HTERT RPE-1 (cell line): ENCODE data around the gene NUP214.
"Not testable (repeated sequence)": the region's sequence is repeated elsewhere in the genome, so short reads cannot be mapped to it uniquely, and the experiment has no call there.

Experiments
- in situ Hi-C: fragments of 300-500 bp; cut with MboI; formaldehyde crosslinking; loops from 4 replicates; pipeline ENCODE4 v1.14.3; 2020; ENCODE audit warnings: low sequenced_read_pairs

NUP214 gene

DNA sequence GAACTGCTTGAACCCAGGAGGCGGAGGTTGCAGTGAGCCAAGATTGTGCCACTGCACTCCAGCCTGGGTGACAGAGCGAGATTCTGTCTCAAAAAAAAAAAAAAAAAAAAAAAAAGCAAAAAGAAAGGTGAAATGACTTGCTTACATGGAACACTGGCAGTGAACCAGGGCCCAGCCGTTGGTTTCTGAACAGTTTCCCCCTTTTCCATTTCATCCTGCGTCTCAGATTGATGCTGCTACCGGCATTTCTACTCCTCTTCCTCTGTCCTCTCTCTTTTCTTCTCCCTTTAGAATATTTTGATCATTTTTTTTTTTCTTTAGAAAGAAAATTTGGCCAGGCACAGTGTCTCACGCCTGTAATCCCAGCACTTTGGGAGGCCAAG lies 10.0 kb upstream of the NUP214 start:
- in situ Hi-C loops, result not testable (repeated sequence)

DNA sequence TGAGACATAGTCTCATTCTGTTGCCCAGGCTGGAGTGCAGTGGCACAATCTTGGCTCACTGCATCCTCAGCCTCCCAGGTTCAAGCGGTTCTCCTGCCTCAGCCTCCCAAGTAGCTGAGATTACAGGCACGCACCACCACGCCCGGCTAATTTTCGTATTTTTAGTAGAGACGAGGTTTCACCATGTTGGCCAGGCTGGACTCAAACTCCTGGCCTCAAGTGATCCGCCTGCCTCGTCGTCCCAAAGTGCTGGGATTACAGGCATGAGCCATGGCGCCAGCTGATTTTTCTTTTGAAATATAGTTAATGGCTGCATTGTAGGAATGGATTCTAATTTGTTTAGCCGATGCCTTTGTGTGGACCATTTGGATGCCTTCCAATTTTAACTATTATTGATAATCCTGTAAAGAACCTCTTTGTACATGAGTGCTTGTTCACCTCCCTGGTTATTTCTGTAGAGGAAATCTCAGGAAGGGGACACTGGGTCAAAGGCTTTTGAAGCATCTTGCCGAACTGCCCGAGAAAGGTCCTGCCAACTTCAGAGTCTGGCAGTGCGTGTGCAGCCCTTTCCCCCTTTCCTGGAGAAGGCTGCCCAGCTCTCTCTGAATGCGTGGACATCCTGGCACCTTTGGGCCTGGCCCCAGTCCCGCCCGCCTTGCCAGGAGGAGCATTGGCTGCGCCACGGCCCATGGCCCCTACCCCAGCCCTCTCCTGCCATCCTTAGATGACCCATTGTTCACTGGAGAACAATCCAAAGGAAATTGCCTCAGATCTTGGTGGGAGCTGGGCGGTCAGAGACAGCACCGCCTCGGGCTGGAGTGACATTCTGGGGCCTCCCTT lies 8.9 kb upstream of the NUP214 start:
- in situ Hi-C loops, result no loop called here

DNA sequence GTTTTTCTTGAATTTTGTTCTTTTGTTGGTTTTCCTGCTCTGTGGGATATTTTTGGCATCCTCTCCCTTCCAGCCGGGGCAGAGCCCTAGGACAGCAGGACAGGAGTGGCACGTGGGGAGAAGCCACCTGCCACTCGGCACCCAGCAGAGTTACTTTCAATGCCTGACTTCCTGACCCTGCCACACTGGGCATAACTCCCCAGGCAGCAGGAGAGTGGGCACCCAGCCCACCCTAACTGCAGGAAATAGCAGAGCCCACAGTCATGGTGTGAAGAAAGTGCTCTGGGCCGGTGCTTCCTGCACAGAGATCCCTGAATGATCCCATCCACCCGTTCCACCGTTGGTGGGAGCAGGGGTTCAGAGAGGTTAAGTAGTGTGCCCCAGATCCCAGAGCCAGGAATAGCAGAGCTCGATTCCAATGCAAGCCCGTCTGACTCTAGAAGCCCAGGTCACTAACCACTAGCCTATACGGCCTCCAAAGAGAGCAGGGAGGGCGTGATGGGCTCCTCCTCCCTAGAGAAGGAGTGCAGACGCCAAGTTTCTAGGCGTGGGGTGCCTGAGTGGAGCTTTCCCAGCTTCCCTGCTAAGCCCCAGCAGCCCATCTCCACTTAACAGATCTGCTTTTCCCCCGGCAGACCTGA lies 8.1 kb upstream of the NUP214 start:
- in situ Hi-C loops, result no loop called here

DNA sequence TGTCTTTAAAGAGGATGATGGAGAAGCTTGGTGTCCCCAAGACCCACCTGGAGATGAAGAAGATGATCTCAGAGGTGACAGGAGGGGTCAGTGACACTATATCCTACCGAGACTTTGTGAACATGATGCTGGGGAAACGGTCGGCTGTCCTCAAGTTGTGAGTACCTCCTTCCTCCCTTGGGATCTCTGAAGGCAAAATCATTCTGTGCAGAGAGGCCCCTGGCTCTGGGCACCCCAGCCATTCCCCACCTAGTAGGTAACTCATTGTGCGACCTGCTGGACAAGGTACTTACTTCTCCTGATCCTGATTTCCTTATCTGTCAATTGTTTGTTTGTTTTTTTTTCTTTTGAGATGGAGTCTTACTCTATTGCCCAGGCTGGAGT lies 7.6 kb upstream of the NUP214 start:
- in situ Hi-C loops, result no loop called here

GRCh38 chr9:131119600-131119999 lies 5.8 kb upstream of the NUP214 start:
- in situ Hi-C loops, result no loop called here

- in situ Hi-C loops, result no loop called here
Measured at GRCh38 chr9:131120620-131121228, 4.7 kb upstream of the NUP214 start.

GRCh38 chr9:131121346-131121745 lies 4.0 kb upstream of the NUP214 start:
- in situ Hi-C loops, result no loop called here

DNA sequence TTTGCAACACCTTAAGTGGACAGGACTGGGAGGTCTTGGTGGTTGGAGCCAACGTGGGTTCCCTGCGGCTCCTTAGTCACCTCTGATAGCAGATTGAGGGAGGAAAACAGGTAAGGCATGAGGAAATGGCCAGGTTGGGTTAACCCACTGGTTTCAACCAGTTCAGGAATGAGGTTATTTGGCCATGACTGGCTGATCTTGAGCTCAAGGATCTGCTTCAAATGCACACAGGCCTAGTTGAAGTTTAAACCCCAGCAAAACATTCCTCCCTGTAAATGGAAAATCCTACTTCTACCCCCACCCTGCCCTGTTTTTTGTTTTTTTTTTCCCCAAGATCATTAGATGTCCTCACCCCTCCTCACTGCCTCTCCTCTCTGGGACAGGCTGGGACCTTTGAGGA lies 3.2 kb upstream of the NUP214 start:
- in situ Hi-C loops, result no loop called here

DNA sequence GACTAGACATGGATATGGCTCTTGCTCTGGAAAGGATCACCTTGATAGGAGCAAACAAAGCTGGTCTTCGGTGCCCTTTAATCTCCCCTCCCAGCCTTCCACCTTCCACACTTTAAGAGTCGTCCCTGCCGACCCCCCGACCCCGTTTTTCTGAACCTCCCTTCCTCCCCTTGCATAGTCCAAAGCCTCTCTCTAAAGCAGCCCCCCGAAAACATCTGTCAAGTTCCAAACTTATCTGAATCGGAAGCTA lies 423 bp upstream of the NUP214 start:
- in situ Hi-C loops, result no loop called here

DNA sequence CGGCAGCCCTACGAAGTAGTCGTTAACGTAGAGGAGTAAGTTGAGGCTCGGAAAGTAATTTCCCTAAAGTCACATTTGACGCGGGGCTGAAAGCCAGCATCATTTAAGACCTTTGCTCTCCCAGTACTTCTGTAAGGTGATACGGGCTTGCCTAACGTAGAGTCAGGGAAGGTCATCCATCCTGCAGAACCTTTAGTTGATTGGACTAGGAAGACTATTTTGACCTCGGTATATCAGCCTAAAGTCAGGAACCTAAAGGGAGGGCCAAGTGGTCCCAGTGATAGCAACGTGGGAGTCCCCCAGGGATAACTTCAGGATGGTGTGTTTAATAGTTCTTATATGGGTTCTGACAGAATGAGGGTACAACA lies 657 bp downstream of the NUP214 start:
- in situ Hi-C loops, result no loop called here

DNA sequence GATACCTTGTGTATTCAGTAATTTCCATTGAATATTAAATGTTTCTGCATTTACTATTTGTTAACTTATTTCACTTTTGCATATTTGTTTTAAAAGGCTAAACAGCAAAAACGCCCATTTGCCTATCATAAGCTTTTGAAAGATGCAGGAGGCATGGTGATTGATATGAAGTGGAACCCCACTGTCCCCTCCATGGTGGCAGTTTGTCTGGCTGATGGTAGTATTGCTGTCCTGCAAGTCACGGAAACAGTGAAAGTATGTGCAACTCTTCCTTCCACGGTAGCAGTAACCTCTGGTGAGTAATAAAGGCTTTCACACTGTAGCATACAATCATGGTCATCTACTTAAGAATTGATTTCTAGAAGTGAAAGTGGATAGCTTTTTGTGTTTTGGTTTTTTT lies 3.8 kb downstream of the NUP214 start:
- in situ Hi-C loops, result no loop called here

DNA sequence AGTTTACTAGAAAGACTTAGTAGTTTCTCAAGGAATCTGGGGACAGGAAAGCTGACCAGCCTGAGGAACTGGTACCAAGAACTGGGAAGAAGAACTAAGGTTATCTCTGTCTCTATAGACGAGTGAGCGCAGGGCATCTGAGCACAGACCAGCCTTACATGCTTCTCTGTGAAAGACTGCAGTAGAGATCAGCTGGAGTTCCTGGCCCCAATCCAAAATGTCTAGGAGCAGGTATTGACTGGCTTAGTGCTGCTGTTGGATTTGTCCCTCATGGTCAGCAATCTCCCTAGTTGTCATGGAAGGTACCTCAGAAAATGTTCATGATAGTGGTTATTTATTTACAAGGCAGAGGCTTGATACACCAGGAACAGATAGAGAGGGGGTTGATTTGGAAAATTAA lies 13.3 kb downstream of the NUP214 start:
- in situ Hi-C loops, result no loop called here

- in situ Hi-C loops, result no loop called here
Measured at GRCh38 chr9:131140112-131140511, 14.7 kb downstream of the NUP214 start.

DNA sequence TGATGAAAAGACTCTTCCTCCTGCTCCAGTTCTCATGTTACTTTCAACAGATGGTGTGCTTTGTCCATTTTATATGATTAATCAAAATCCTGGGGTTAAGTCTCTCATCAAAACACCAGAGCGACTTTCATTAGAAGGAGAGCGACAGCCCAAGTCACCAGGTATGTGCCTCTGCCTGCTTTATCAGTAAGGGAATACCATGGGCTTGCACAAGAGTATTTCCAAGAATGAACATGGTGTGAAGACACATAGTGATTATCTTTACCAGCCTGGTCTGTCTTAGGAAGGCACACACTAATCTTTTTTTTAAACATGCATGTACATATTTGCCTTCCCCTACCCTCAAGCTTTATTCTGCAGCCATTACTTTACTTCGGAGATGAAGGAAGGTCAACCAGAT lies 15.2 kb downstream of the NUP214 start:
- in situ Hi-C loops, result no loop called here

GRCh38 chr9:131142160-131142559 lies 16.8 kb downstream of the NUP214 start:
- in situ Hi-C loops, result no loop called here

DNA sequence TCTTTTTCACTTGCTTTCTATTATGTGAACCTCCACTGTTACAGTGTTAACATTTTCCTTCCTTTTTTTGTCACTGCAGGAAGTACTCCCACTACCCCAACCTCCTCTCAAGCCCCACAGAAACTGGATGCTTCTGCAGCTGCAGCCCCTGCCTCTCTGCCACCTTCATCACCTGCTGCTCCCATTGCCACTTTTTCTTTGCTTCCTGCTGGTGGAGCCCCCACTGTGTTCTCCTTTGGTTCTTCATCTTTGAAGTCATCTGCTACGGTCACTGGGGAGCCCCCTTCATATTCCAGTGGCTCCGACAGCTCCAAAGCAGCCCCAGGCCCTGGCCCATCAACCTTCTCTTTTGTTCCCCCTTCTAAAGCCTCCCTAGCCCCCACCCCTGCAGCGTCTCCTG lies 18.8 kb downstream of the NUP214 start:
- in situ Hi-C loops, result no loop called here

GRCh38 chr9:131145245-131145644 lies 19.9 kb downstream of the NUP214 start:
- in situ Hi-C loops, result no loop called here

DNA sequence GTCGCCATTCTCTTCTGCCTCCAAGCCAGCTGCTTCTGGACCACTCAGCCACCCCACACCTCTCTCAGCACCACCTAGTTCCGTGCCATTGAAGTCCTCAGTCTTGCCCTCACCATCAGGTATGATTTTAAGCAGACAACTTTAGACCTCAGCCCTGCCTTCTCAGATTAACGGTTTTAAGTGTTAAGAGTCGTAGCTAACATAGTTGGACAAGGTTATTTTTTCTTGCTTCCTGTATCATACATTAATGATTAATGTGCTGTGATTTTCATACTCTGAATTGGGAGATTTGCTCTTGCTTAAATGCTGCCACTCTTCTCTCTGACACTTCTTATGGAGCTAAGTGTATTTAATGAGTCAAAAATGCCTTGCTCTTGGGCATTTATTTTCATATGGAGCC lies 20.8 kb downstream of the NUP214 start:
- in situ Hi-C loops, result no loop called here

GRCh38 chr9:131148276-131148675 lies 22.9 kb downstream of the NUP214 start:
- in situ Hi-C loops, result no loop called here

DNA sequence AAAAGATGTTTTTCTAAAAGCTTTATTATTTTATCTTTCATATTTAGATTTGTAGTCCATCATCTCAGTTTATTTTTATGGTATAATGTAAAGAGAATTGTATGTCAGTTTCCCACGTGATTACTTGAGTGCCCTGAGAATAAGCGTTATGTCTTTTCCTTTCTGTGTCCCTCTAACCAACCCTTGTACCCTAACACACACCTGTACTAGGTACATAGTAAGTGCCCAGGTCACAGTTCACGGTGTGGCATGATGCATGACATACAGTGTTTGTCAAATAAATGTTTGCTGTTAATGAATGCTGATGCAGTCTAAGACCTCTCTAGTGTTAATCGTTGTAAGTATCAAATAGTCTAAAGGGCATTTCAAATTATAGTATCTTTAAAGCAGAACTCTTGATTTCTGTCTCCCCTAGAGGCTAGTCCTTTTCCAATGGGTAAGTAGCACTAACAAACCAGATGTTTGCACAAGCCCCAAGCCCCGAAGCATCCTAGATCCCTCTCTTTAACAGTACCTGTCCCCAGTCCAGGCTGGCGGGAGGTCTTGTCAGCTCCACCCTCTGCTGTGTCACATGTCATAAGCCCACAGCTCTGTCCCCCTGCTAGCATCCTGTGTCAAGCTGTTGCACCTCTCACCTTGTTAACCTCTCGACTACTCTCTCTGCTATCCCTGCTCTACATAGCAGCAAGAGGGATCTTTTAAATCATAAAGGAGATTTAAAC lies 23.7 kb downstream of the NUP214 start:
- in situ Hi-C loops, result no loop called here

DNA sequence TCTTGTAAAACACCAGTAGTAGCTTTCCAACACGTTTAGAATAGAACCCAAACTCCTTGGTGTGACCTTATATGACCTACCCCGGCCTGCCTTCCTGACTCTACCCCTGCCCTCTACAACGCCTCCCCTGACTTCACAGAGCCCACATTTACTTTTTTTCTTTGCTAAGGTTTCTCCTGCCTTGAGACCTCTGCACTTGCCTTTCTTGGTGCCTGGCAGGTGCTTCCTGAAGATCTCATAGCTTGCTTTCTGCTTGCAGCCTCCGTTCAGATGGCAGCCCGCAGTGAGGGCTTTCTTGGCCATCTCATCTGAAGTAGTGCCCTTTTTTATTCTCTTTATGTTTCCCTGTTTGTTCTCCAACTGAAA lies 24.3 kb downstream of the NUP214 start:
- in situ Hi-C loops, result no loop called here

GRCh38 chr9:131153595-131153994 lies 28.2 kb downstream of the NUP214 start:
- in situ Hi-C loops, result no loop called here
